Measurements from ENCODE around the gene AEBP1. TPM values are rescaled to one million over a fixed set of nuclear protein-coding genes. Genes with fewer than 3 reads are reported as not detected.

Gene AEBP1
- total and polyA plus RNA-seq, 8 donors = 14.6 to 179 (median 41.2) TPM

DNA sequence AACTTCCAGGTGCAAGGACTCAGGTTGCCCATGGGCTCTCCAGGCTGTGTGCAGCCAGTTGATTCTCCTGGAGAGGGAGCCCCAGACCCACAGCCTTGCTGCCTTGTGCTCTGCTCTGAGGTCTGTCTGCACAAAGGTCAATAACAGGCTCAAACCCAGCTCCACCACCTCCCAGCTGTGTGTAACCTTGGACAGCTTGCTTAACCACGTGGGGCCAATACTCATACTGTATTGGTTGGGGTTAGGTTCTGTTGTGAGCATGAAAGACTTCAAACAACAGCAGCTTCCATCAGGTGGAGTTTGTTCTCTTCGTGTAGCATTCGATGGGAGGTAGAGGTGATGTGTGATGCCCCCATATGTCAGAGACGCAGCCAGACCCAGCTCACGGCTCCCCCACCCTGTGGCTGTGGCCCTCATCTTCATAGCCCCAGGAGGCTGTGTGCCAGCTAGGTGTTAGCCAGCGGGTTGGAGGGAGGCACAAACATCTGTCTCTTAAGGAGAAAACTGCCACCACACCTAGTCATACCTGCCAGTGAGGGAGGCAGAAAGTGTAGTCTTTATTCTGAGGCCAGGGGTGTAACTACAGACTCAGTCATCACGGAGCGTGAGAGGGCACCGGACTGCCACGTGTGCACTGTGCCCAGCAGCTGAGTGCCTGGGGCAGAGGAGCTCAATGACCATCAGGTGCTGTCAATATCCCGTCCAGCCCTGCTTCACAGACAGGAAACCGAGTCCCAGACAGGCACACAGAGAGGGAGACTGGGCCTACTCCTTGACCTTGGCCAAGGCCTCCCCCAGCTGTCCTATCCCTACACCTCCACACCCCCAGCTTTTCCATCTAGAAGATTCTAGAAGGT is 27.3 kb downstream of the AEBP1 start:
- no peaks in the 10 kb centered on the region for H3K36me3 ChIP-seq
- DNase-seq = peak in 1 of 2 donors; percentile 64
- no peaks in the 10 kb centered on the region for H3K9me3 ChIP-seq
- 68 to 77% (median 77%) methylated on average over 12 of the region's 12 CpGs for WGBS, 5 donors
- TF ChIP-seq, protein P1, sequence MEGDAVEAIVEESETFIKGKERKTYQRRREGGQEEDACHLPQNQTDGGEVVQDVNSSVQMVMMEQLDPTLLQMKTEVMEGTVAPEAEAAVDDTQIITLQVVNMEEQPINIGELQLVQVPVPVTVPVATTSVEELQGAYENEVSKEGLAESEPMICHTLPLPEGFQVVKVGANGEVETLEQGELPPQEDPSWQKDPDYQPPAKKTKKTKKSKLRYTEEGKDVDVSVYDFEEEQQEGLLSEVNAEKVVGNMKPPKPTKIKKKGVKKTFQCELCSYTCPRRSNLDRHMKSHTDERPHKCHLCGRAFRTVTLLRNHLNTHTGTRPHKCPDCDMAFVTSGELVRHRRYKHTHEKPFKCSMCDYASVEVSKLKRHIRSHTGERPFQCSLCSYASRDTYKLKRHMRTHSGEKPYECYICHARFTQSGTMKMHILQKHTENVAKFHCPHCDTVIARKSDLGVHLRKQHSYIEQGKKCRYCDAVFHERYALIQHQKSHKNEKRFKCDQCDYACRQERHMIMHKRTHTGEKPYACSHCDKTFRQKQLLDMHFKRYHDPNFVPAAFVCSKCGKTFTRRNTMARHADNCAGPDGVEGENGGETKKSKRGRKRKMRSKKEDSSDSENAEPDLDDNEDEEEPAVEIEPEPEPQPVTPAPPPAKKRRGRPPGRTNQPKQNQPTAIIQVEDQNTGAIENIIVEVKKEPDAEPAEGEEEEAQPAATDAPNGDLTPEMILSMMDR (IDR thresholded peaks at IDR 0.05) = no peak
- TF ChIP-seq POLR2AphosphoS5 (IDR thresholded peaks at IDR 0.05) (no peak), POLR2A (IDR thresholded peaks at IDR 0.05) (no peak), EP300 (IDR thresholded peaks at IDR 0.05) (no peak)
- no peaks in the 10 kb centered on the region for H3K4me1 ChIP-seq
- intact Hi-C loops (cut with DNase I; ENCODE audit: low total_unique reads) = no loop called here
- H3K4me3 ChIP-seq = no peak overlapping the region
- no peaks in the 10 kb centered on the region for H3K27me3 ChIP-seq
- no peak overlapping the region for H3K27ac ChIP-seq

DNA sequence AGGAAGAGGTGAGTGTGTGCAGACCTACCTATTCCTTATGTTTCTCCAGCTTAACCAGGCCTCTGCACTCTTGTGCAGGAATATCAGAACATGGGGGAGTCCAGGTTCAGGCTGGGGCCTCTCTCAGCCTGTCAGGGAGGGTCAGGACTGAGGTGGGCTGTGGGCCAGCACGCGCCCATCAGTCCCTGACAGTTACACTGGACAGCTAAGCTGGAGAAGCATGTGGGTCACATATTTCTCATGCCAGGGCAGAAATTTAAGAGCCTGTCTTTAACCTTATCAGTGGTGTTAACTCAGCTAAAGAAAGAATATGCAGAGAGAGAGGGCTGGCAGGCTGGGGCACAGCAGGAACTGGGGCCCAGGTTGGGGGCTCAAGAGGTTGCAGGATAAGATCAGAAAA is 27.9 kb downstream of the AEBP1 start:
- TF ChIP-seq POLR2AphosphoS5 (IDR thresholded peaks at IDR 0.05) = no peak
- Histone ChIP-seq H3K9me3 (no peaks in the 10 kb centered on the region), H3K27ac (no peak overlapping the region), H3K36me3 (no peaks in the 10 kb centered on the region), H3K27me3 (no peaks in the 10 kb centered on the region), H3K4me1 (no peaks in the 10 kb centered on the region), H3K4me3 (no peak overlapping the region)
- intact Hi-C loops (cut with DNase I; ENCODE audit: low total_unique reads) = no loop called here
- DNase-seq = no peak
- WGBS, 5 donors = 71 to 100% (median 81%) methylated on average over 2 of the region's 2 CpGs

DNA sequence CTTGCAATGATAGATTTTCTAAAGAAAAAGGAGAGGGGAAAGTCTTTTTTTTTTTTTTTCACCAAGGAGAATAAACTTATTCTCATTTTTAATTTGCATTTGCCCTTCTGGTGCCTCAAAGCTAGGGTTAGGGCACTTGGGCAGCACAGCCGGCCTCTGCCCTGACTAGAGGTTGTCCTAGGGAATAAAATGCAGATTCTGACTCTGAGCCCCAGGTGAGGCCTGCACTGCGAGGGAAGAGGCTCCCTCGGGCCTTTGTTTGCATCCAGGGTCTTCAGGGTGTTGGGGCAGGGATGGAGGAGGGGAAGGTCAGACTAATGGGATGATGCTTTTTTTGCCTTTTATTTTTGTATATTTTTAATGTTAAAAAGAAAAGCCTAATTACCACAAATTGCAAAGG is 29.1 kb downstream of the AEBP1 start:
- intact Hi-C loops (cut with DNase I; ENCODE audit: low total_unique reads) = no loop called here
- H3K4me3 ChIP-seq = no peak overlapping the region
- no peaks in the 10 kb centered on the region for H3K27me3 ChIP-seq
- no peak overlapping the region for H3K27ac ChIP-seq
- 72 to 84% (median 81%) methylated on average over 3 of the region's 3 CpGs for WGBS, 5 donors
- H3K9me3 ChIP-seq = no peaks in the 10 kb centered on the region
- no peaks in the 10 kb centered on the region for H3K4me1 ChIP-seq
- TF ChIP-seq, protein P1 (IDR thresholded peaks at IDR 0.05) = no peak
- TF ChIP-seq POLR2A (IDR thresholded peaks at IDR 0.05) (no peak), POLR2AphosphoS5 (IDR thresholded peaks at IDR 0.05) (no peak), EP300 (IDR thresholded peaks at IDR 0.05) (no peak)
- DNase-seq = no peak
- H3K36me3 ChIP-seq = no peaks in the 10 kb centered on the region

DNA sequence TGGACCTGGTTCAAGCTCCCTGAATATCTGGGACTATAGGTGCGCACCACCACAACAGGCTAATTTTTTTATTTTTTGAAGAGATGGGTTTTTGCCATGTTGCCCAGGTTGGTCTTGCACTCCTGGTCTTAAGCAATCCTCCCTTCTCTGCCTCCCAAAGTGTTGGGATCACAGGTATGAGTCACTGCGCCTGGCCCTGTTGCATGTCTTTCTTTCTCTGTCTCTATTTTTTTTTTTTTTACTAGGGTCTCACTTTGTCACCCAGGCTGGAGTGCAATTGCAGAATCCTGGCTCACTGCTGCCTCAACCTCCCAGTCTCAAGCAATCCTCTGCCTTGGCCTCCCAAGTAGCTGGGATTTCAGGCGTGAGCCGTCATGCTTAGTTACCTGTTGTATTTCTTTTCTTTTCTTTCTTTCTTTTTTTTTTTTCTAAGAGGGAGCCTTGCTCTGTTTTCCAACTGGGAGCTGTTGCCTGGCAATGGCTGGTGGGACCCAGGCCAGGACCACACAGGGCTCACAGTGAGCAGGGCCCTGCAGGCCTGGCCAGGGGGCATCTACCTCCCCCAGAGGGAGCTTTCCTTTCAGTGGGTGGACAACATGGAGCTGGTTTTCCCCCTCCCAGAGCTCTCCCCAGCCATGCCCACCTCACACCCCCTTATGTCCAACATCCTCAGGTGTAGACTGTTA is 30.9 kb downstream of the AEBP1 start:
- intact Hi-C loops (cut with DNase I; ENCODE audit: low total_unique reads) = no loop called here

More for the DNA sequence above, 30.9 kb downstream of the AEBP1 start:
- Histone ChIP-seq H3K36me3 (no peaks in the 10 kb centered on the region), H3K9me3 (no peaks in the 10 kb centered on the region), H3K4me3 (no peak overlapping the region), H3K27me3 (no peaks in the 10 kb centered on the region), H3K27ac (no peak overlapping the region), H3K4me1 (no peaks in the 10 kb centered on the region)
- TF ChIP-seq EP300 (IDR thresholded peaks at IDR 0.05) = no peak
- TF ChIP-seq, protein P1 (IDR thresholded peaks at IDR 0.05) = no peak
- TF ChIP-seq POLR2AphosphoS5 (IDR thresholded peaks at IDR 0.05) = no peak
- no peak for TF ChIP-seq POLR2A (IDR thresholded peaks at IDR 0.05)
- WGBS, 5 donors = 85 to 96% (median 93%) methylated on average over 4 of the region's 4 CpGs
- peak in 1 of 2 donors; percentile 54 for DNase-seq
